ENCODE results near the gene FLNB.

DNA sequence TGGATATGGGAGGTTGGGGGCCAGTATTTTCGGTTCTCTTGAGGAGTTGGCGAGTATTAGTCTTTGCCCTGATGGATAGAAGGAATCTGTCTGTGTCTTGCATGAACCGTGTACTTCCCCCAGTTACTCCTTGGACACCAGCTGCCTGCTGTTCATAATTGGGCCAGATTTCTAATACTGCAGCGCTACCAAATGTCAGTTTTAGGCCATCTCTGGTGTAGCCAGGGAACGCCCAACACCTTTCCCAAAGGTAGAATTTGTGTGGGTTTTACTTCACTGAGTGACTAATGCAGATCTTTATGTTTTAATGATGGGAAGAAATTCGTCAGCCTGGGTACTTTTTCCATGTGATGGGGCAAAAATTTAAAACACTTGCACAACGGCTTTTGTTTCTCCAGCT lies 18.4 kb downstream of the FLNB start:
- TF ChIP-seq NFXL1 (CRISPR knock-in tag; IDR thresholded peaks at IDR 0.05) (no peak), CTCF (IDR thresholded peaks at IDR 0.05 in 2 of 3, conservative IDR thresholded peaks at IDR 0.05 in 1 of 3; ENCODE audit: insufficient read depth in 2 of 3, low read depth in 1 of 3, low read length in 3 of 3) (no peak), BCOR (IDR thresholded peaks at IDR 0.05) (no peak), POLR2A (conservative IDR thresholded peaks at IDR 0.05) (no peak), SREBF1 (IDR thresholded peaks at IDR 0.05; ENCODE audit: borderline replicate concordance, low read depth, low read length) (no peak)
- TF ChIP-seq, protein P1, sequence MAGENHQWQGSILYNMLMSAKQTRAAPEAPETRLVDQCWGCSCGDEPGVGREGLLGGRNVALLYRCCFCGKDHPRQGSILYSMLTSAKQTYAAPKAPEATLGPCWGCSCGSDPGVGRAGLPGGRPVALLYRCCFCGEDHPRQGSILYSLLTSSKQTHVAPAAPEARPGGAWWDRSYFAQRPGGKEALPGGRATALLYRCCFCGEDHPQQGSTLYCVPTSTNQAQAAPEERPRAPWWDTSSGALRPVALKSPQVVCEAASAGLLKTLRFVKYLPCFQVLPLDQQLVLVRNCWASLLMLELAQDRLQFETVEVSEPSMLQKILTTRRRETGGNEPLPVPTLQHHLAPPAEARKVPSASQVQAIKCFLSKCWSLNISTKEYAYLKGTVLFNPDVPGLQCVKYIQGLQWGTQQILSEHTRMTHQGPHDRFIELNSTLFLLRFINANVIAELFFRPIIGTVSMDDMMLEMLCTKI (IDR thresholded peaks at IDR 0.05; ENCODE audit: partially characterized antibody) = no peak

All from K562 (cell line).